Caki2 (cell line): ENCODE data around the gene STPG1. TPM values are rescaled to one million over a fixed set of nuclear protein-coding genes. Genes with fewer than 3 reads are reported as not detected.

ENCODE experiments used
- DNase-seq: peaks from one replicate; pipeline ENCODE4 v3.0.0-alpha.2; 2015; ENCODE audit warnings: low read depth
- in situ Hi-C: cut with HindIII; loops from 2 replicates; pipeline ENCODE4 v1.10.0; 2016; ENCODE audit warnings: low sequenced_read_pairs, low pct_unique_long_range_greater_than_20kb, mixed read lengths
- total RNA-seq: library from RNA; depleted of rRNA; stranded (reverse); fragments of >200 nt; shearing (Covaris generic); gene quantifications from 2 replicates; pipeline ENCODE4 v1.2.3, GENCODE V29; 2014; ENCODE audit warnings: low replicate concordance; rRNA removed

STPG1 gene
- total RNA-seq, 1 experiment from 2014 or later: 7.7 TPM

GRCh38 chr1:24317956-24318614 lies 95.5 kb downstream of the STPG1 start:
- in situ Hi-C loops: no loop called here
- DNase-seq: no peak

- no peak for DNase-seq
- in situ Hi-C loops: no loop called here
Observed at GRCh38 chr1:24317081-24317480, 96.5 kb downstream of the STPG1 start.

- no peak for DNase-seq
- in situ Hi-C loops: no loop called here
Observed at GRCh38 chr1:24316645-24317044, 96.9 kb downstream of the STPG1 start.

GRCh38 chr1:24315391-24315790 lies 98.2 kb downstream of the STPG1 start:
- DNase-seq: no peak
- in situ Hi-C loops: no loop called here

GRCh38 chr1:24311741-24312140 lies 101.8 kb downstream of the STPG1 start:
- in situ Hi-C loops: no loop called here
- DNase-seq: no peak

- DNase-seq: no peak
- in situ Hi-C loops: no loop called here
Observed at GRCh38 chr1:24311234-24311633, 102.3 kb downstream of the STPG1 start.

- no peak for DNase-seq
- in situ Hi-C loops: no loop called here
Observed at GRCh38 chr1:24309762-24310485, 103.7 kb downstream of the STPG1 start.

- in situ Hi-C loops: no loop called here
- no peak for DNase-seq
Observed at GRCh38 chr1:24308365-24309015, 105.1 kb downstream of the STPG1 start.

Other genes with a start within 250 kb of the STPG1 start
- 0.17 and 4.1 TPM in 2 replicates for gene IFNLR1, start 226.5 kb downstream of the STPG1 start, total RNA-seq
- gene GRHL3, start 94.4 kb downstream of the STPG1 start, total RNA-seq: 0.03 and 0.26 TPM in 2 replicates
- gene NIPAL3, start 2.0 kb upstream of the STPG1 start, total RNA-seq: 10.4 and 11.8 TPM in 2 replicates
- 4.0 and 13.7 TPM in 2 replicates for gene RCAN3, start 89.1 kb upstream of the STPG1 start, total RNA-seq
- gene NCMAP, start 142.3 kb upstream of the STPG1 start, total RNA-seq: not detected in 2 replicates
- gene SRRM1, start 229.5 kb upstream of the STPG1 start, total RNA-seq: 6.1 and 9.8 TPM in 2 replicates